Measurements from ENCODE around the gene ALOX15.
"Not testable (repeated sequence)": the region's sequence is repeated elsewhere in the genome, so short reads cannot be mapped to it uniquely, and the experiment has no call there.

Gene ALOX15

GRCh38 chr17:4657678-4658077, 16.2 kb upstream of the ALOX15 start:
- 96 to 97% methylated on average over 2 of the region's 2 CpGs for WGBS, 2 experiments
- Histone ChIP-seq H3K27me3 (ENCODE audit: control insufficient read depth, insufficient read depth, low read length, poor library complexity, severe bottlenecking) (no peaks in the 10 kb centered on the region), H3K36me3 (ENCODE audit: control insufficient read depth, insufficient read depth, low read length) (no peaks in the 10 kb centered on the region), H3K4me1 (ENCODE audit: control insufficient read depth, insufficient read depth, low read length) (no peaks in the 10 kb centered on the region), H3K27ac (ENCODE audit: insufficient read depth, low read depth, low read length, poor library complexity, severe bottlenecking) (no peak overlapping the region), H3K9me3 (ENCODE audit: control insufficient read depth, low read length) (no peaks in the 10 kb centered on the region), H3K4me3 (ENCODE audit: insufficient read depth, low read depth, low read length) (no peak overlapping the region)

DNA sequence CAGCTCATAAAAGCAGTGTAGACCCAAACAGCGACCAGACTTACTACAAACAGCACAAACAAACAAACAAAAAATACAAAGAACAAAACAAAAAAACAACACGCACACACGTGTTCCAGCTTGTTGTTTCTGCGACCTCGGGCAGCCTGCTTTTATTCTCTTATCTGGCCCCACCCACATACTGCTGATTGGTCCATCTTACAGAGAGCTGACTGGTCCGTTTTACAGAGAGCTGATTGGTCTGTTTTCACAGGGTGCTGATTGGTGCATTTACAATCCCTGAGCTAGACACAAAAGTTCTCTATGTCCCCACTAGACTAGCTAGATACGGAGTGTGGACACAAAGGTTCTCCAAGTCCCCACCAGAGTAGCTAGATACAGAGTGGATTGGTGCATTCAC, 14.5 kb upstream of the ALOX15 start:
- not testable (repeated sequence) for H3K4me1 ChIP-seq (ENCODE audit: control insufficient read depth, insufficient read depth, low read length); H3K27ac ChIP-seq (ENCODE audit: insufficient read depth, low read depth, low read length, poor library complexity, severe bottlenecking); H3K9me3 ChIP-seq (ENCODE audit: control insufficient read depth, low read length); H3K27me3 ChIP-seq (ENCODE audit: control insufficient read depth, insufficient read depth, low read length, poor library complexity, severe bottlenecking); H3K36me3 ChIP-seq (ENCODE audit: control insufficient read depth, insufficient read depth, low read length); H3K4me3 ChIP-seq (ENCODE audit: insufficient read depth, low read depth, low read length)
- 95% methylated on average over 7 of the region's 7 CpGs for WGBS, 2 experiments

- H3K4me1 ChIP-seq (ENCODE audit: control insufficient read depth, insufficient read depth, low read length), result no peaks in the 10 kb centered on the region
- no peaks in the 10 kb centered on the region for H3K9me3 ChIP-seq (ENCODE audit: control insufficient read depth, low read length)
- H3K4me3 ChIP-seq (ENCODE audit: insufficient read depth, low read depth, low read length), result no peak overlapping the region
- H3K36me3 ChIP-seq (ENCODE audit: control insufficient read depth, insufficient read depth, low read length), result no peaks in the 10 kb centered on the region
- no peaks in the 10 kb centered on the region for H3K27me3 ChIP-seq (ENCODE audit: control insufficient read depth, insufficient read depth, low read length, poor library complexity, severe bottlenecking)
- WGBS, 2 experiments, result 94 to 97% methylated on average over 5 of the region's 5 CpGs
- H3K27ac ChIP-seq (ENCODE audit: insufficient read depth, low read depth, low read length, poor library complexity, severe bottlenecking), result no peak overlapping the region
Measured at GRCh38 chr17:4652997-4653396, 11.5 kb upstream of the ALOX15 start.

- Histone ChIP-seq H3K27me3 (ENCODE audit: control insufficient read depth, insufficient read depth, low read length, poor library complexity, severe bottlenecking) (peaks cover 6% of the 10 kb centered on the region), H3K4me1 (ENCODE audit: control insufficient read depth, insufficient read depth, low read length) (no peaks in the 10 kb centered on the region), H3K9me3 (ENCODE audit: control insufficient read depth, low read length) (no peaks in the 10 kb centered on the region), H3K4me3 (ENCODE audit: insufficient read depth, low read depth, low read length) (no peak overlapping the region), H3K36me3 (ENCODE audit: control insufficient read depth, insufficient read depth, low read length) (no peaks in the 10 kb centered on the region), H3K27ac (ENCODE audit: insufficient read depth, low read depth, low read length, poor library complexity, severe bottlenecking) (no peak overlapping the region)
- WGBS, 2 experiments, result 85 to 92% methylated on average over 2 of the region's 2 CpGs
Measured at GRCh38 chr17:4648741-4649140, 7.3 kb upstream of the ALOX15 start.

DNA sequence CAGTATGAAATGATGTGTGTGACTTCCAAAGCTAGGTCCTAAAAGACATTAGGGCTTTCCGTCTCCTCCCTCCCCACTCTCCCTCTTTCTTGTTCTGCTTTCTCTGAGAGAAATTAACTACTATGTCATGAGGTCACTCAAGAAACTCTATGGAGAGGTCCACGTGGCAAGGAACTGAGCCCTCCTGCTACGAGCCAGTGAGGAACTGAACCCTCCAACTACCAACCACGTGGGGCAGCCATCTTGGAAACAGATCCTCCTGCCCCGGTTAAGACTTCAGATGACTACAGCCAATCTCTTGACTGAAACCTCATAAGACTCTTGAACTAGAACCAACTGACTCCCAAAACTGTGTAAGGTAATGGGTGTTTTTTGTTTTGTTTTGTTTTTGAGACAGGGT, 4.2 kb upstream of the ALOX15 start:
- H3K27ac ChIP-seq (ENCODE audit: insufficient read depth, low read depth, low read length, poor library complexity, severe bottlenecking), result no peak overlapping the region
- H3K4me1 ChIP-seq (ENCODE audit: control insufficient read depth, insufficient read depth, low read length), result peaks cover 10% of the 10 kb centered on the region
- no peaks in the 10 kb centered on the region for H3K36me3 ChIP-seq (ENCODE audit: control insufficient read depth, insufficient read depth, low read length)
- 86 to 88% methylated on average over 5 of the region's 5 CpGs for WGBS, 2 experiments
- H3K9me3 ChIP-seq (ENCODE audit: control insufficient read depth, low read length), result no peaks in the 10 kb centered on the region
- H3K27me3 ChIP-seq (ENCODE audit: control insufficient read depth, insufficient read depth, low read length, poor library complexity, severe bottlenecking), result peaks cover 37% of the 10 kb centered on the region
- H3K4me3 ChIP-seq (ENCODE audit: insufficient read depth, low read depth, low read length), result no peak overlapping the region

DNA sequence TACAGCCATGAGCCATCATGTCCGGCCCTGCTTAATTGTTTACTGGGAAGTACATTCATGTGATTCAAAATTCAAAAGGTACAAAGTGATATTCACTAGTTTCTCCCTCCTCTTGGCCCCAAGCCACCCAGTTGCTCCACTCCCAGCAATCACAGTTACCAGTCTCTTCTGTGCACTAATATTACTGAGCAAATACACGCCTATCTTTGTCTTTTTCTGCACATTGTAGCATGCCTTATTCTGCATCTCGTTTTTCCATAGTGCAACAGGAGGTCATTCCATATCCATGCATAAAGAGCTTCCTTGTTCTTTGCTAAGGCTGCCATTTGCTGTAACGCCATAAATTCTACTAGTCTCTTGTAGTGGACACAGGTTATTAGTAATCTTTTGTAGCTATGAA, 2.2 kb upstream of the ALOX15 start:
- 94 to 95% methylated on average over 4 of the region's 4 CpGs for WGBS, 2 experiments
- Histone ChIP-seq H3K9me3 (ENCODE audit: control insufficient read depth, low read length) (no peaks in the 10 kb centered on the region), H3K27me3 (ENCODE audit: control insufficient read depth, insufficient read depth, low read length, poor library complexity, severe bottlenecking) (peaks cover 54% of the 10 kb centered on the region), H3K4me3 (ENCODE audit: insufficient read depth, low read depth, low read length) (no peak overlapping the region), H3K4me1 (ENCODE audit: control insufficient read depth, insufficient read depth, low read length) (peaks cover 10% of the 10 kb centered on the region), H3K27ac (ENCODE audit: insufficient read depth, low read depth, low read length, poor library complexity, severe bottlenecking) (no peak overlapping the region), H3K36me3 (ENCODE audit: control insufficient read depth, insufficient read depth, low read length) (no peaks in the 10 kb centered on the region)

GRCh38 chr17:4642286-4642685, 808 bp upstream of the ALOX15 start:
- 25 to 30% methylated on average over 6 of the region's 6 CpGs for WGBS, 2 experiments

DNA sequence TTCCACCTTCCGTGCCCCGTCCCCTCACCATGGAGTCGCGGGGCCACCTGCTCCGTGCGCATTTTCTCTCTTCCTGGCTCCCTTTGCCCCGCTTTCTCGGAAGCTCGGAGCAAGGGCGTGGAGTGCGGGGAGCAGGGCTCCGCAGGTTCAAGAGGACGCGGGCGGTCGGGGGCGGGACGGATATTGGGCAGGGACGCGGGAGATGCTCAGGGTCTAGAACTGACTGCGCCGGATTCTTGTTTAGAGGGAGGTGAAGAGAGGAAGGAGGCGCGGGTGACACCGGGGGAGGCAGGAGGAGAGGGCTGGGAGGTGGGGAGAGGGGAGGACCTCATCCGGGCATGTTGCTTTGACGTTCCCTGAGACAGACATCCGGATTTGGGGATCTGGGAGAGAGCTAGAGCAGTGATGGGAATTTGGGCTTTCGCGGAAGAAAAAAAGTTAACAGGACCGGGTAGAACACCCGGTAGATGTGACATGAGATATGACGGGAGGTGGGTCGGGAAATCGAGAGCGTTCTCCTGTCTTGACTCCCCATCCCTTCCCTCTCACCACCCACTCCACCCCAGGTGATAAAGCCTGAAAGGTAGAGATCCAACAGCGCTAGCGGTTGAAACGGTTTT, 799 bp downstream of the ALOX15 start:
- not testable (repeated sequence) for H3K27ac ChIP-seq (ENCODE audit: insufficient read depth, low read depth, low read length, poor library complexity, severe bottlenecking); H3K4me3 ChIP-seq (ENCODE audit: insufficient read depth, low read depth, low read length); H3K9me3 ChIP-seq (ENCODE audit: control insufficient read depth, low read length); H3K36me3 ChIP-seq (ENCODE audit: control insufficient read depth, insufficient read depth, low read length)
- 0 to 2% methylated on average over 24 to 27 of the region's 39 CpGs for WGBS, 2 experiments
- H3K27me3 ChIP-seq (ENCODE audit: control insufficient read depth, insufficient read depth, low read length, poor library complexity, severe bottlenecking), result peaks cover 79% of the 10 kb centered on the region
- H3K4me1 ChIP-seq (ENCODE audit: control insufficient read depth, insufficient read depth, low read length), result peaks cover 11% of the 10 kb centered on the region

More at GRCh38 chr17:4642286-4642685, 808 bp upstream of the ALOX15 start:
- Histone ChIP-seq H3K9me3 (ENCODE audit: control insufficient read depth, low read length) (no peaks in the 10 kb centered on the region), H3K4me3 (ENCODE audit: insufficient read depth, low read depth, low read length) (no peak overlapping the region), H3K27ac (ENCODE audit: insufficient read depth, low read depth, low read length, poor library complexity, severe bottlenecking) (no peak overlapping the region), H3K4me1 (ENCODE audit: control insufficient read depth, insufficient read depth, low read length) (peaks cover 10% of the 10 kb centered on the region), H3K36me3 (ENCODE audit: control insufficient read depth, insufficient read depth, low read length) (no peaks in the 10 kb centered on the region), H3K27me3 (ENCODE audit: control insufficient read depth, insufficient read depth, low read length, poor library complexity, severe bottlenecking) (peaks cover 63% of the 10 kb centered on the region)

DNA sequence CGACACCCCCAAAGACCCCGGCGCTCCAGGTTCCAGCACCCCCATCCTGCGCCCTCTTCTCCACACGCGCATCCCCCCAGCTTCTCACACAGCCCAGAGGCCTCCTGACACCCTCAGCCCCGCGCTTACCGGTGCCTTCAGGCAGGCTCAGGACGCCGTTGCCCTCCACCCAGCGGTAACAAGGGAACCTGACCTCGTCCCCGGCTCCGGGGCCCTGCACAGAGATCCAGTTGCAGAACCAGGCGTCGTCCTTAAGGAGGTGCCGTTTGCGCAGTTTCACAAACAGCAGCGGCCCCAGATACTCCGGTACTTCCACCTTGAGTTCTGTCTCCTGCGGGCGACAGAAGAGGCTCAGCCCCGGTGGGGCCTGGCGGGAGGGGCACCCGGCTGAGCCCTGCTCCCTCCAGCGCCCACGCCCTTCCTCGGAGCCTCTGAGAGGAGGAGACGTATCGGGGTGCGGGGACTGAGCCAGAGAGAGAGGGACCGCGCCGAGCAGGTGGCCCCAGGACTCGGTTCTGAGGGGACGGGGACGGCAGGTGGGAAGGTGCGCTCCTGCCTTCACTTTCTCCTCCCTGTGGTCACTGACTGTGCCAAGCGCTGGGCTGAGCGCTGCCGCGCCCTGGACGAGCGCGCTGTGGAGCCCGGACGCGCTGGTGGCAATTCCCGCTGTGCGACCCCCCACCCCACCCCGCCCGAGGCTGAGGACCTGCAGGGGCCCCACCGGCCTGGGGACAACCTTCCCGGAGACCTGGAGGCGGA, 2.0 kb downstream of the ALOX15 start:
- H3K36me3 ChIP-seq (ENCODE audit: control insufficient read depth, insufficient read depth, low read length); H3K4me3 ChIP-seq (ENCODE audit: insufficient read depth, low read depth, low read length); H3K27ac ChIP-seq (ENCODE audit: insufficient read depth, low read depth, low read length, poor library complexity, severe bottlenecking); H3K9me3 ChIP-seq (ENCODE audit: control insufficient read depth, low read length): not testable (repeated sequence)
- H3K4me1 ChIP-seq (ENCODE audit: control insufficient read depth, insufficient read depth, low read length), result peaks cover 14% of the 10 kb centered on the region
- WGBS, 2 experiments, result 12 to 13% methylated on average over 21 to 23 of the region's 56 CpGs
- H3K27me3 ChIP-seq (ENCODE audit: control insufficient read depth, insufficient read depth, low read length, poor library complexity, severe bottlenecking), result peaks cover 87% of the 10 kb centered on the region

DNA sequence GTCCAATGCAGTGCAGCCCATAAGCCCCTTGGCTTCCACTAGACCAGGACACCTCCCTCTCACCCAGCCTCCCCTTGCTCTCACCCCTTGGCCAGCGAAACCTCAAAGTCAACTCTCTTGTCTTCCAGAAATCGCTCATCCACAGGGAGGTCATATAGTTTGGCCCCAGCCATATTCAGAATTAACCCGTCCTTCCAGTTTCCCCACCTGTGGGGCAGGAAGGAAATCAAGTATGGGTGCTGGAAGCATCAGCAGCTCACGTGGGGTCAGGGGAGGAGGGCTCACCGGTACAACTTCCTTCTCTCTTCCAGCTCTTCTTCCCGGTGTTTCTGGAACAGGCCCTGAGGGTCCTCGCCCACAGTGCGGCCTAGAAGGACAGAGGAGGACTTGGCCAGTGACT, 2.7 kb downstream of the ALOX15 start:
- Histone ChIP-seq H3K27me3 (ENCODE audit: control insufficient read depth, insufficient read depth, low read length, poor library complexity, severe bottlenecking) (peaks cover 81% of the 10 kb centered on the region), H3K4me1 (ENCODE audit: control insufficient read depth, insufficient read depth, low read length) (peaks cover 14% of the 10 kb centered on the region)
- H3K4me3 ChIP-seq (ENCODE audit: insufficient read depth, low read depth, low read length); H3K36me3 ChIP-seq (ENCODE audit: control insufficient read depth, insufficient read depth, low read length); H3K9me3 ChIP-seq (ENCODE audit: control insufficient read depth, low read length); H3K27ac ChIP-seq (ENCODE audit: insufficient read depth, low read depth, low read length, poor library complexity, severe bottlenecking): not testable (repeated sequence)
- WGBS, 2 experiments, result 76 to 80% methylated on average over 8 of the region's 8 CpGs

All from ectodermal cell (in vitro differentiated cells).